Measurements from ENCODE around the gene SPATA9. TPM values are rescaled to one million over a fixed set of nuclear protein-coding genes. Genes with fewer than 3 reads are reported as not detected.

SPATA9 gene
- total RNA-seq, 1 donor from 2014 or later: 1.0 TPM

- no peaks in the 10 kb centered on the region for H3K36me3 ChIP-seq (ENCODE audit: control insufficient read depth in 3 of 3, insufficient read depth in 3 of 3, low read length in 3 of 3)
- H3K4me1 ChIP-seq (ENCODE audit: control insufficient read depth in 3 of 3, insufficient read depth in 3 of 3, low read length in 3 of 3): no peaks in the 10 kb centered on the region
- no peak overlapping the region for H3K27ac ChIP-seq (ENCODE audit: low read depth, low read length)
- no peak overlapping the region for H3K4me3 ChIP-seq (ENCODE audit: low read length in 3 of 3)
- H3K9ac ChIP-seq (ENCODE audit: low read depth in 1 of 3, low read length in 3 of 3): no peak overlapping the region
- H3K27me3 ChIP-seq (ENCODE audit: control insufficient read depth in 3 of 3, insufficient read depth in 3 of 3, low read length in 3 of 3): no peaks in the 10 kb centered on the region
- H3K9me3 ChIP-seq (ENCODE audit: control insufficient read depth in 3 of 3, low read length in 3 of 3): no peaks in the 10 kb centered on the region
Measured at GRCh38 chr5:95610546-95610945, 72.2 kb downstream of the SPATA9 start.

- Histone ChIP-seq H3K36me3 (ENCODE audit: control insufficient read depth in 3 of 3, insufficient read depth in 3 of 3, low read length in 3 of 3) (no peaks in the 10 kb centered on the region), H3K4me3 (ENCODE audit: low read length in 3 of 3) (no peak overlapping the region), H3K9me3 (ENCODE audit: control insufficient read depth in 3 of 3, low read length in 3 of 3) (no peaks in the 10 kb centered on the region), H3K4me1 (ENCODE audit: control insufficient read depth in 3 of 3, insufficient read depth in 3 of 3, low read length in 3 of 3) (no peaks in the 10 kb centered on the region), H3K27me3 (ENCODE audit: control insufficient read depth in 3 of 3, insufficient read depth in 3 of 3, low read length in 3 of 3) (no peaks in the 10 kb centered on the region), H3K9ac (ENCODE audit: low read depth in 1 of 3, low read length in 3 of 3) (no peak overlapping the region), H3K27ac (ENCODE audit: low read depth, low read length) (no peak overlapping the region)
Measured at GRCh38 chr5:95609711-95610110, 73.1 kb downstream of the SPATA9 start.

Other genes starting within 250 kb of the SPATA9 start
- gene SKIC3, start 128.0 kb downstream of the SPATA9 start, total RNA-seq: 86.1 TPM
- gene ARSK, start 127.9 kb downstream of the SPATA9 start, total RNA-seq: 6.3 TPM
- under 0.01 TPM for gene GPR150, start 62.9 kb downstream of the SPATA9 start, total RNA-seq
- gene RFESD, start 36.2 kb downstream of the SPATA9 start, total RNA-seq: 3.1 TPM
- 640 TPM for gene RHOBTB3, start 48.3 kb upstream of the SPATA9 start, total RNA-seq
- 6.8 TPM for gene GLRX, start 139.7 kb upstream of the SPATA9 start, total RNA-seq